GDM1 (cell line): ENCODE data around the gene LMBRD2.
A peak's percentile ranks its signal among the peaks of the same experiment; 100 is the strongest.
"Not testable (repeated sequence)": the region's sequence is repeated elsewhere in the genome, so short reads cannot be mapped to it uniquely, and the experiment has no call there.

Source experiments
- DNase-seq: peaks from one replicate; lab custom pipeline; 2025; lab: John Stamatoyannopoulos, UW

Gene LMBRD2

GRCh38 chr5:36151434-36152323 is at the start of gene LMBRD2, which contains the start of gene SKP2:
LMBRD2 (minus strand) TSS chr5:36151887; CDS start chr5:36143349, 8,538 bp downstream.
SKP2 (plus strand) TSS chr5:36152111; CDS start chr5:36152263, 152 bp downstream.
- DNase-seq, result peak; percentile 97

- DNase-seq, result no peak
Observed at GRCh38 chr5:36200513-36200912, 48.8 kb upstream of the LMBRD2 start.

DNA sequence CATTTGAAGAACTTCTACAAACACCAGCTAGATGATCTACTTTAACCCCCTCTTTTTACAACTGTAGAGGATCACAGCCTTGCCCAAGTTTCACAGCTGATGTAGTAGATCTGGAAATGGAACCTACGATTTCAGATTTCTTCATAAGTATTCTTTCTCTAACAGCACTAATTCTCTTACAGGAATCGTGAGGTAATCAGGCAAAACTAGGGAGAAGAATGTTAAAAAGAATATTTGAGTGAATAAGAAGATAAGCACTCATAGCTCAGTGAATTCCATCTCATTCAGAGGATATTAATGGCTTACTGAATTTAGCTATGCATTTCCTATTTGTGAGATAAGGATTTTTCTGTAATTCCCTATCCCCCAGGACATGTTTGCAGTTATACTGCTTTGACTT is 47.9 kb upstream of the LMBRD2 start:
- no peak for DNase-seq

DNA sequence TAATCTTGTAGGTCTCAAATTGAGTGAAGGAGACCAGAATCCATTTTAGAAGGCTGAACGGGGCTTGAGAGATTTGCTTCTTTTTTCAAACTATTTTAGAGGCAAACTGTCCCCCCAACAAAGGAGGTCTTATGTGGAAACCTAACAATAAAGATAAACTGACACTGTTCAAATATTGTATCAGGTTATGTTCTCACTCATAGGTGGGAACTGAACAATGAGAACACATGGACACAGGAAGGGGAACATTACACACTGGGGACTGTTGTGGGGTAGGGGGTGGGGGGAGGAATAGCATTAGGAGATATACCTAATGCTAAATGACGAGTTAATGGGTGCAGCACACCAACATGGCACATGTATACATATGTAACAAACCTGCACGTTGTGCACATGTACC is 47.1 kb upstream of the LMBRD2 start:
- not testable (repeated sequence) for DNase-seq

GRCh38 chr5:36198281-36198680 is 46.6 kb upstream of the LMBRD2 start:
- no peak for DNase-seq

DNA sequence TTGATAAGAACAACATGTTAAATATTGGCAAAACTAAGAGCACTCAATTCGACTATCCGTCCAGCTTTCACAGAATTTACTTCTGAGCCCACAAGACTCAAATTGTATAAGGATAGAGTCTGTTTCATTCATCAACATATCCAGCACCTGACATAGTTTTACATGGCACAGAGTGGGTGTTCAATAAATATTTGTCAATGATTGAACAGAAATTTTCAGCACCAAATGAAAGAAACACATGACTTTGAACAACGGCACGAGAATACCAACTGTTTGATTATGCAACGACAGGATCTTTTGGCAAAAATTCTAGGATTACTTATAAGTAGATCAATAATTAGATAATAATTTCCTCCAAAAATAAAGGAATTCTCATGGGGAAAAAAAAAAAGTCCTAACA is 42.1 kb upstream of the LMBRD2 start:
- no peak for DNase-seq

- not testable (repeated sequence) for DNase-seq
Observed at GRCh38 chr5:36184408-36184807, 32.7 kb upstream of the LMBRD2 start.

DNA sequence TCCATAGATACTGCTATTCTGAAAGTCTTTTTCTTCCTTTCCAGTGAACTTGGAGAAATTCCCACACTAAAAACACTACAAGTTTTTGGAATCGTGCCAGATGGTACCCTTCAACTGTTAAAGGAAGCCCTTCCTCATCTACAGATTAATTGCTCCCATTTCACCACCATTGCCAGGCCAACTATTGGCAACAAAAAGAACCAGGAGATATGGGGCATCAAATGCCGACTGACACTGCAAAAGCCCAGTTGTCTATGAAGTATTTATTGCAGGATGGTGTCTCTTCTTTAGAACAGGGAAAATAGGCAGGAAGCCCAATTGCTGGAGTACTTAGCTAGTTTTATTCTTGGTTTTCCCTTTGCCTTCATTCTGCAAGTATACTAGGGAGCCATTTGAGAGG is 30.1 kb upstream of the LMBRD2 start:
- DNase-seq, result no peak

- DNase-seq, result no peak
Observed at GRCh38 chr5:36180556-36181350, 29.1 kb upstream of the LMBRD2 start.

GRCh38 chr5:36179950-36180349 is 28.3 kb upstream of the LMBRD2 start:
- DNase-seq, result no peak

DNA sequence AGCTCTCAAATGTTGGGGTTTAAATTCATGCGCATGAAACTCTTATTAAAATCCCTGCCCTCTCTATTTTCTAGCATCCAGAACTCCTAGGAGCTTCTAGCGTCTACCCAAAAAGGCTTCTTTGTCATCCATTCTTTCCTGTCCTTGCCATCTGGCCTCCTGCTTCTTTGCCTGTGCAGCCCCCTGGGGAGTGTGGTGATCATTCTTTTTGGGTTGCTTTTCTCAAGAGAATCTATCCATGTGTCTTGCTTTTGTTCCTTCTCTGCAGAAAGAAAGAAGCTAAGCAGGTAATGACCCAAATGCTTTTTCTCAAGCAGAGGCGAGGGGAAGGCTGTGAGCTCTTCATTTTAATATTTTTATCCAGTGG is 26.8 kb upstream of the LMBRD2 start:
- no peak for DNase-seq

DNA sequence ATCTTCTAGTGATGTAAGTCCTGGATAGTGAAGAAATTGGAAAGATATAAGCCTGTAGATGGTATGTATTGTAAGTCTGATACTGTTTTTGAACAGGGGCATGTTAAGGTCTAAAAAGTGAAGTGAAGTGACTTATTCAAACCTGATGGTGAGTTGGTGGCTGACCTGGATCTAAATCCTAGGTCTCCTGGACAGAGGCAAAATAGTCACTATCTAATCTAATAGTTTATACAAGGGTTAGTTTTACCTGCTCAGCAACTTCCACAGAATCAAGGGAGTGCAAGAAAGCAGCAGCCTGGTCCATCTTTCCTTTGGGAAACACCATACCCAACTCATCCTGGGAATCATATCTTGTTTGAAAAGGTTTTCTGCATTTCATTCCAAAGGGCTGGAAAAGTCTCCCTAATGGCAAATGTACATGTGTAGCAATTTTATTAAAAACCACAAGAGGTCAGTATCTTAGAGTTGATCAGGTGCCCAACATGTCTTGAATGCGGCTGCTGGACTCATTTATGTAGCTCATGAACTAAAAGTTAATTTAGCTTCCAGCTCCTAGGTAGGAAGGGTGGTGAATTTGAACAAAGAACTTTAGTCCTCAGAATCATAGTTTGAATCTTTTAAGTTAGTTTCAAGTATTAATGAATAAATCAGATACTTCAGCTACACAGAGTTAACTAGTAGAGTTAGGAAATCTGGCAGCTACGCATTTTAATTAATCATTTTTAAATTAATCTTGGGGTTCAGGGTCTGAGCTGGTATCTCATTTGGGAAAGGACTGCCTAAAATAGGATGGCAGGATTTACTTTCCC is 26.2 kb upstream of the LMBRD2 start:
- no peak for DNase-seq

- DNase-seq, result no peak
Observed at GRCh38 chr5:36177154-36177553, 25.5 kb upstream of the LMBRD2 start.

- no peak for DNase-seq
Observed at GRCh38 chr5:36175043-36175442, 23.4 kb upstream of the LMBRD2 start.

GRCh38 chr5:36174119-36174518 is 22.4 kb upstream of the LMBRD2 start:
- DNase-seq, result no peak

- no peak for DNase-seq
Observed at GRCh38 chr5:36173426-36173825, 21.7 kb upstream of the LMBRD2 start.

GRCh38 chr5:36172599-36172998 is 20.9 kb upstream of the LMBRD2 start:
- no peak for DNase-seq

DNA sequence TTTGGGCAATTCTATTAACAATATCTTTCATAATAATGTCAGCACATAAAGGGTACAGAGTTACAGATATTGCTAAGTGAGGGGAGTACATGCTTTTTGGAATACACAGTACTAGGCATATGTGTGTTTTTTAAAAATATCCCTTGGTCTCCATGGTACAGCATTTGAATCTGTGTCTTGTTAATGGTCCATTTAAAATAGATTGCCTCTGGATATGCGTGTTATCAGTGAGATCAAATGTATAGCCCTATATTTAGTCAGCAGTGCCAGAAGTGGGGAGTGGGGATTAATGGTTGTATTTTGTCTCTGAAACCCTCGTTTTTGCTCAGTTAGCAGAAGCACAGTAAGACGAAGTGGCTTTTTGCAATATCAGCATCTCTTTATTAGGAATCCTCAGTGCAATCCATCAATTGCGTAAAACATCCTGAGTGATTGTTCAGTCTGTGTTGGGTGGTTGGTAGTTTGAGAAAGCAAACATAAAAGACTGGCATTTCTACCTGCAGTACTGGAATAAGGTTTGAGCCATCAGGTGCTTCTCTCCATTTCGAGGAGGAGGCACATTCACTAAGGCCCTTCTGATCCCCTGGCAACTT is 19.2 kb upstream of the LMBRD2 start:
- no peak for DNase-seq

GRCh38 chr5:36168737-36169136 is 17.1 kb upstream of the LMBRD2 start:
- no peak for DNase-seq

- DNase-seq, result no peak
Observed at GRCh38 chr5:36164461-36164860, 12.8 kb upstream of the LMBRD2 start.

DNA sequence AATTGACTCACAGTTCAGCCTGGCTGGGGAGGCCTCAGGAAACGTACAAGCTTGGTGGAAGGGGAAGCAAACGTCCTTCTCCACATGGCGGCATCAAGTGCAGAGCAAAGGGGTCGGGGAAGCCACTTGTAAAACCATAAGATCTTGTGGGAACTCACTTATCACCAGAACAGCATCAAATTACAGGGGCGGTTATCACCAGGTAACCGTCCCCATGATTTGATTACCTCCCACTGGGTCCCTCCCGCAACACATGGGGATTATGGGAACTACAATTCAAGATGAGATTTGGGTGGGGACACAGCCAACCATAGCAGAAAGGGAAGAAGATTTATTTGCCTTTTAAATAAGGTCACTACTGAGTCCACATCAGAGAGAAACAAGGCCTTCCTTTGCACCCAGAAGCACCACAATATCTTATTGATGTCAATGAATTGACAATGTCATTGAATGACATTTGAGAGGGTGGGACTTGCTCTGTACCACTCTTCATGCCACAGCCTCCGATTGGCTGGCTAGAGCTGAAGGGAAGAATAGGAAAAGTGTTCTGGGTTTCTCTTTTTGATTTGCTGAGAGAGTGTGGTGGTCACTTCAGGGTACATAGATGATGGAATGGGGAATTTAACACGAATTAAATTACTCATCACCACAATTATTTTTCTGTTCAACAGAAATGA is 11.3 kb upstream of the LMBRD2 start:
- no peak for DNase-seq
